A204.1 (cell line): ENCODE data around the gene CTSE.
"Not testable (repeated sequence)": the region's sequence is repeated elsewhere in the genome, so short reads cannot be mapped to it uniquely, and the experiment has no call there.

ENCODE experiments used
- FAIRE-seq: peaks from 2 replicates; lab custom pipeline; 2012; peaks lifted over from hg19 to GRCh38; lab: Jason Lieb, UNC

The CTSE gene

GRCh38 chr1:206014601-206015000 lies 9.1 kb downstream of the CTSE start:
- no peak for FAIRE-seq

GRCh38 chr1:206013026-206013795 lies 10.5 kb downstream of the CTSE start:
- no peak for FAIRE-seq

GRCh38 chr1:206012086-206012859 lies 11.4 kb downstream of the CTSE start:
- FAIRE-seq: no peak

- no peak for FAIRE-seq
Observed at GRCh38 chr1:206011057-206011456, 12.6 kb downstream of the CTSE start.

- FAIRE-seq: no peak
Observed at GRCh38 chr1:206010060-206010459, 13.6 kb downstream of the CTSE start.

GRCh38 chr1:206006946-206007345 lies 16.7 kb downstream of the CTSE start:
- no peak for FAIRE-seq

GRCh38 chr1:206005778-206006180 lies 17.9 kb downstream of the CTSE start:
- no peak for FAIRE-seq

GRCh38 chr1:206005234-206005633 lies 18.5 kb downstream of the CTSE start:
- no peak for FAIRE-seq

- FAIRE-seq: no peak
Observed at GRCh38 chr1:206004826-206005225, 18.9 kb downstream of the CTSE start.

- no peak for FAIRE-seq
Observed at GRCh38 chr1:206003854-206004800, 19.6 kb downstream of the CTSE start.

GRCh38 chr1:206002871-206003801 lies 20.6 kb downstream of the CTSE start, which contains the start of gene RAB7B:
Gene RAB7B, minus strand, starts transcription at chr1:206003395. Its CDS starts 9,260 bp downstream, at chr1:205994135.
- FAIRE-seq: no peak

GRCh38 chr1:206002160-206002559 lies 21.5 kb downstream of the CTSE start:
- FAIRE-seq: no peak

- FAIRE-seq: no peak
Observed at GRCh38 chr1:206001476-206001888, 22.2 kb downstream of the CTSE start.

- no peak for FAIRE-seq
Observed at GRCh38 chr1:206000641-206001339, 22.9 kb downstream of the CTSE start.

- no peak for FAIRE-seq
Observed at GRCh38 chr1:205998457-205999241, 25.0 kb downstream of the CTSE start.

GRCh38 chr1:205996641-205997040 lies 27.1 kb downstream of the CTSE start:
- not testable (repeated sequence) for FAIRE-seq

GRCh38 chr1:205994346-205994745 lies 29.3 kb downstream of the CTSE start:
- no peak for FAIRE-seq

- no peak for FAIRE-seq
Observed at GRCh38 chr1:205993068-205993467, 30.6 kb downstream of the CTSE start.

GRCh38 chr1:205992218-205992882 lies 31.3 kb downstream of the CTSE start:
- FAIRE-seq: no peak
